Adipose tissue (tissue), 3 donors: Measurements from ENCODE around the gene PCDHGA5. TPM values are rescaled to one million over a fixed set of nuclear protein-coding genes. Genes with fewer than 3 reads are reported as not detected.
"Not testable (repeated sequence)": the region's sequence is repeated elsewhere in the genome, so short reads cannot be mapped to it uniquely, and the experiment has no call there.

Experiments
- H3K27ac ChIP-seq: one replicate; pipeline ENCODE4 v1.5.1; 2013; ENCODE audit warnings: low read depth, low read length
- WGBS, 3 donors: extraction: QIAGEN DNeasy Blood & Tissue Kit; methylation state at CpG; one replicate each; pipeline ENCODE4 v1.1.7; 2013; 5-methylcytosine and 5-hydroxymethylcytosine counted together
- polyA plus RNA-seq, 3 donors: library from polyadenylated mRNA; stranded (reverse); fragments of 200-250 nt; gene quantifications; one replicate each; pipeline ENCODE4 v1.2.3, GENCODE V29; 2013
- donor health status: healthy with polysubstance abuse.
- donor health status: Bipolar disorder and iron deficiency.
- donor health status: healthy.

Gene PCDHGA5
- polyA plus RNA-seq, 3 donors: 0.34 to 0.52 (median 0.43) TPM

DNA sequence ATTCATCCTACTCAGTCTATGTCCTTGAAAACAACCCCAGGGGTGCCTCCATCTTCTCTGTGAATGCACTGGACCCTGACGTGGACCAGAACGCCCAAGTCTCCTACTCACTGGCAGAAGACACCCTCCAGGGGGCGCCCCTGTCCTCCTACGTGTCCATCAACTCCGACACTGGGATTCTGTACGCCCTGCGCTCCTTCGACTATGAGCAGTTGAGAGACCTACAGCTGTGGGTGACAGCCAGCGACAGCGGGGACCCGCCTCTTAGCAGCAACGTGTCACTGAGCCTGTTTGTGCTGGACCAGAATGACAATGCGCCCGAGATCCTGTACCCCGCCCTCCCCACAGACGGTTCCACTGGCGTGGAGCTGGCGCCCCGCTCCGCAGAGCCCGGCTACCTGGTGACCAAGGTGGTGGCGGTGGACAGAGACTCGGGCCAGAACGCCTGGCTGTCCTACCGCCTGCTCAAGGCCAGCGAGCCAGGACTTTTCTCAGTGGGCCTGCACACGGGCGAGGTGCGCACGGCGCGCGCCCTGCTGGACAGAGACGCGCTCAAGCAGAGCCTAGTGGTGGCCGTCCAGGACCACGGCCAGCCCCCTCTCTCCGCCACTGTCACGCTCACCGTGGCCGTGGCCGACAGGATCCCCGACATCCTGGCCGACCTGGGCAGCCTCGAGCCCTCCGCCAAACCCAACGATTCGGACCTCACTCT is 11.6 kb downstream of the PCDHGA5 start:
- not testable (repeated sequence) for H3K27ac ChIP-seq
- WGBS, 3 donors: 42 to 50% (median 45%) methylated on average over 37 to 41 of the region's 48 CpGs

DNA sequence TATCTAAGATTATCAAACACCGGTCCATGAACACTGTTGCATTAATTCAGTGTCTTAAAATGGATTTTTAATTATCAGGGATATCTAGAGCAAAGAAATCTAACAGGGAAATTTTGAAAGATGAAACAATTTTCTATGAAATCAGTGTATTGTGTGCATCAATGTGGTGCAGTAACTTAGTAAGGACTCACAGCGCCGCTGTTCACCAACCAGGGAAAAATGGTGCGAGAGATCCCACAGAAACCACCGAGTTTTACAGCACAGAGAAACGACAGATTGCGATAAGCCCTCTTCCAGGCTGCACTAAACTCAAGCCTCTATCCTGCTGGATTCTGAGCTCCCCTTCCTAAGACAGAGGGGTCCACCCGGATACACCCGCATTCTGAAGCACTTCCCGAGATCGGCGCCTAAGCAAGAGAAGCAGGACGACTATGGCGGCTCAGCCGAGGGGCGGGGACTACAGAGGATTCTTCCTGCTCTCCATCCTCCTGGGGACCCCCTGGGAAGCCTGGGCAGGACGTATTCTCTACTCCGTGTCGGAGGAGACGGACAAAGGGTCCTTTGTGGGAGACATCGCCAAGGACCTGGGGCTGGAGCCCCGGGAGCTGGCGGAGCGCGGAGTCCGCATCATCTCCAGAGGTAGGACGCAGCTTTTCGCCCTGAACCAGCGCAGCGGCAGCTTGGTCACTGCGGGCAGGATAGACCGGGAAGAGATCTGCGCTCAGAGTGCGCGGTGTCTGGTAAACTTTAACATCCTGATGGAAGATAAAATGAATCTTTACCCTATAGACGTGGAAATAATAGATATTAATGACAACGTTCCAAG is 18.7 kb downstream of the PCDHGA5 start, which contains the start of gene PCDHGA7:
Gene PCDHGA7 (plus strand): TSS at position 274 of the 826 bp plus-strand sequence. CDS start 158 bp downstream, at position 432.
- 12 to 15% (median 14%) methylated on average over 37 of the region's 37 CpGs for WGBS, 3 donors
- H3K27ac ChIP-seq: no peak within 1 kb of the TSS

DNA sequence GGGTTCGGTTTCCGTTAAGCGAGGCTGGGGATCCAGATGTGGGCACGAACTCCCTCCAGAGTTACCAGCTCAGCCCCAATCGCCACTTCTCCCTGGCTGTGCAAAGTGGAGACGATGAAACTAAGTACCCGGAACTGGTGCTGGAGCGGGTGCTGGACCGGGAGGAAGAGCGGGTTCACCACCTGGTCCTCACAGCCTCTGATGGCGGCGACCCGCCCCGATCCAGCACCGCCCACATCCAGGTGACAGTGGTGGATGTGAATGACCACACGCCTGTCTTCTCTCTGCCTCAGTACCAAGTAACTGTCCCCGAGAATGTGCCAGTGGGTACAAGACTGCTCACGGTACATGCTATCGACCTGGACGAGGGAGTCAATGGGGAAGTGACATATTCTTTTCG is 19.4 kb downstream of the PCDHGA5 start:
- no peak overlapping the region for H3K27ac ChIP-seq
- 27 to 35% (median 34%) methylated on average over 21 of the region's 21 CpGs for WGBS, 3 donors

DNA sequence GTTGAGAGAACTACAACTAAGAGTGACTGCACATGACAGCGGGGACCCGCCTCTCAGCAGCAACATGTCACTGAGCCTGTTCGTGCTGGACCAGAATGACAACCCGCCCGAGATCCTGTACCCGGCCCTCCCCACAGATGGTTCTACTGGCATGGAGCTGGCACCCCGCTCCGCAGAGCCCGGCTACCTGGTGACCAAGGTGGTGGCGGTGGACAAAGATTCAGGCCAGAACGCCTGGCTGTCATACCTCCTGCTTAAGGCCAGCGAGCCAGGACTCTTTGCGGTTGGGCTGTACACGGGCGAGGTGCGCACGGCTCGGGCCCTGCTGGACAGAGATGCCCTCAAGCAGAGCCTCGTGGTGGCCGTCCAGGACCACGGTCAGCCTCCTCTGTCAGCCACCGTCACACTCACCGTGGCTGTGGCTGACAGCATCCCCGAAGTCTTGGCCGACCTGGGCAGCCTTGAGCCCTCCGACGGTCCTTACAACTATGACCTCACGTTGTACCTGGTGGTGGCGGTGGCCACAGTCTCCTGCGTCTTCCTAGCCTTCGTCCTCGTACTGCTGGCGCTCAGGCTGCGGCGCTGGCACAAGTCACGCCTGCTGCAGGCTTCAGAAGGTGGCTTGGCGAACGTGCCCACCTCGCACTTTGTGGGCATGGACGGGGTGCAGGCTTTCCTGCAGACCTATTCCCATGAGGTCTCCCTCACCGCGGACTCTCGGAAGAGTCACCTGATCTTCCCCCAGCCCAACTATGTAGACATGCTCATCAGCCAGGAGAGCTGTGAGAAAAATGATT is 20.7 kb downstream of the PCDHGA5 start:
- no peak overlapping the region for H3K27ac ChIP-seq
- WGBS, 3 donors: 43 to 48% (median 45%) methylated on average over 43 of the region's 43 CpGs

DNA sequence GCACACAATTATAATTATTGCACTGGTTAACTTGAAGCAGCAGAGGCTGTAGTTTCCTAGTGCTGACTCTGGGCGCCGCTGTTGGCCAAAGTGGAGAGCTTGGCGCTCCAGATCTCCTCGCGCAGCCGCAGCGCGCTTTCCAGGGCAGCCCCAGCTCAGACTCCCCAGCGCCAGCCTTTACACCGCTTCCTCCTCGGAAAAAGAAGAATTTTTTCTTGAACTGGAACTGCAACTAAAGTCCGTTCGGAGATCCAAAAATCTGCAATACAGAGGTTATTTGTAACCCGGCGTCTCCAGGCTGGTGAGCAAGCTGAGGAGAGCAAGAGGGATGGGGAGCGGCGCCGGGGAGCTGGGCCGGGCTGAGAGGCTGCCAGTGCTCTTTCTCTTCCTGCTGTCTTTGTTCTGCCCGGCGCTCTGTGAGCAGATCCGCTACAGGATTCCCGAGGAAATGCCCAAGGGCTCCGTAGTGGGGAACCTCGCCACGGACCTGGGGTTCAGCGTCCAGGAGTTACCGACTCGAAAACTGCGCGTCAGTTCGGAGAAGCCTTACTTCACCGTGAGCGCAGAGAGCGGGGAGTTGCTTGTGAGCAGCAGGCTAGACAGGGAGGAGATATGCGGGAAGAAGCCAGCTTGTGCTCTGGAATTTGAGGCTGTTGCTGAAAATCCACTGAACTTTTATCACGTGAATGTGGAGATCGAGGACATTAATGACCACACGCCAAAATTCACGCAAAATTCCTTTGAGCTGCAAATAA is 23.8 kb downstream of the PCDHGA5 start, which contains the start of gene PCDHGB4:
Gene PCDHGB4 (plus strand): TSS at position 142 of the 755 bp plus-strand sequence. CDS start 187 bp downstream, at position 329.
- H3K27ac ChIP-seq: not testable (repeated sequence)
- 6 to 13% (median 11%) methylated on average over 17 to 21 of the region's 40 CpGs for WGBS, 3 donors

DNA sequence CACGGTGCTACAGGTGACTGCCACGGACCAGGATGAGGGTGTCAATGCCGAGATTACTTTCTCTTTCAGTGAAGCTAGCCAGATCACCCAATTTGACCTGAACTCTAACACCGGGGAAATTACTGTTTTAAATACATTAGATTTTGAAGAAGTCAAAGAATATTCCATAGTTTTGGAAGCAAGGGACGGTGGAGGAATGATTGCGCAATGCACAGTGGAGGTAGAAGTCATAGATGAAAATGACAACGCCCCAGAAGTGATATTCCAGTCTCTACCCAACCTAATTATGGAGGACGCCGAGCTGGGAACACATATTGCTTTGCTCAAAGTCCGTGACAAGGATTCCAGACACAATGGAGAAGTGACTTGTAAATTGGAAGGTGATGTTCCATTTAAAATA is 24.7 kb downstream of the PCDHGA5 start:
- 41 to 48% (median 44%) methylated on average over 10 of the region's 10 CpGs for WGBS, 3 donors
- no peak overlapping the region for H3K27ac ChIP-seq

DNA sequence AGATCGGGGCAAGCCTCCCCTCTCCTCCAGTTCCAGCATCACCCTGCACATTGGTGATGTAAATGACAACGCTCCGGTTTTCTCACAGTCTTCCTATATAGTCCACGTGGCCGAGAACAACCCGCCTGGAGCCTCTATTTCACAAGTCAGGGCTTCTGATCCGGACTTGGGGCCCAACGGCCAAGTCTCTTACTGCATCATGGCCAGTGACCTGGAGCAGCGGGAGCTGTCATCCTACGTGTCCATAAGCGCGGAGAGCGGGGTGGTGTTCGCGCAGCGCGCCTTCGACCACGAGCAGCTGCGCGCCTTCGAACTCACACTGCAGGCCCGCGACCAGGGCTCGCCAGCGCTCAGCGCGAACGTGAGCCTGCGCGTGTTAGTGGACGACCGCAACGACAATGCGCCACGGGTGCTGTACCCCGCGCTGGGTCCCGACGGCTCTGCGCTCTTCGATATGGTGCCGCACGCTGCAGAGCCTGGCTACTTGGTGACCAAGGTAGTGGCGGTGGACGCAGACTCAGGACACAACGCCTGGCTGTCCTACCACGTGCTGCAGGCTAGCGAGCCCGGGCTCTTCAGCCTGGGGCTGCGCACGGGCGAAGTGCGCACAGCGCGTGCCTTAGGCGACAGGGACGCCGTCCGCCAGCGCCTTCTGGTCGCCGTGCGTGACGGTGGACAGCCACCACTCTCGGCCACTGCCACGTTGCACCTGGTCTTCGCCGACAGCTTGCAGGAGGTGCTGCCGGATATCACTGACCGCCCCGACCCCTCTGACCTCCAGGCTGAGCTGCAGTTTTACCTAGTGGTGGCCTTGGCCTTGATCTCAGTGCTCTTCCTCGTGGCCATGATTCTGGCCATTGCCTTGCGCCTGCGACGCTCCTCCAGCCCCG is 25.4 kb downstream of the PCDHGA5 start:
- 31 to 33% (median 32%) methylated on average over 73 to 77 of the region's 77 CpGs for WGBS, 3 donors
- no peak overlapping the region for H3K27ac ChIP-seq

DNA sequence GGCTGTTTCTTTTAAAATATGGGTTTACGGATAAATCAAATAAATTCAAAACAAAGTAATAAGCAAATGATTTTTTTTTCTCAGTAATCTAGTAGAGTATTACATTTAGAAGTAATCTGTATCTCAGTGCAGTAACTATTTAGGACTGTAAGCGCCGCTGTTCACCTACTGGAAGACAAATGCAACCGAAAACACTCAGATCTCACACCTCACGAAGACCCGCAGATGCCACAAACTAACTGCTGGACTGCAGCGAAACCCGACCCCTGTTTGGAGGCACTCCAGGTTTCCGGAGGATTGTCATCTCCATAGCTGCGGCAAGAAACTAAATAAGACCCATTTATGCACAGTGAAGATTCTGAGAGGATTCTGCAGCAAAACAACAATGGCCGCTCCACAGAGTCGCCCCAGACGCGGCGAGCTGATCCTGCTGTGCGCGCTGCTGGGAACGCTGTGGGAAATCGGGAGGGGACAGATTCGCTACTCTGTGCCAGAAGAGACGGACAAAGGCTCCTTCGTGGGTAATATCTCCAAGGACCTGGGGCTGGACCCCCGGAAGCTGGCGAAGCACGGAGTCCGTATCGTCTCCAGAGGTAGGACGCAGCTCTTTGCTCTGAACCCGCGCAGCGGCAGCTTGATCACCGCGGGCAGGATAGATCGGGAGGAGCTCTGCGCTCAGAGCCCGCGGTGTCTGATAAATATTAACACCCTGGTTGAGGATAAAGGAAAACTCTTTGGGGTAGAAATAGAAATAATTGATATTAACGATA is 28.7 kb downstream of the PCDHGA5 start, which contains the start of gene PCDHGA8:
Gene PCDHGA8 (plus strand): TSS at position 205 of the 770 bp plus-strand sequence. CDS start 181 bp downstream, at position 386.
- 22 to 29% (median 28%) methylated on average over 38 of the region's 38 CpGs for WGBS, 3 donors
- H3K27ac ChIP-seq: no peak within 1 kb of the TSS

DNA sequence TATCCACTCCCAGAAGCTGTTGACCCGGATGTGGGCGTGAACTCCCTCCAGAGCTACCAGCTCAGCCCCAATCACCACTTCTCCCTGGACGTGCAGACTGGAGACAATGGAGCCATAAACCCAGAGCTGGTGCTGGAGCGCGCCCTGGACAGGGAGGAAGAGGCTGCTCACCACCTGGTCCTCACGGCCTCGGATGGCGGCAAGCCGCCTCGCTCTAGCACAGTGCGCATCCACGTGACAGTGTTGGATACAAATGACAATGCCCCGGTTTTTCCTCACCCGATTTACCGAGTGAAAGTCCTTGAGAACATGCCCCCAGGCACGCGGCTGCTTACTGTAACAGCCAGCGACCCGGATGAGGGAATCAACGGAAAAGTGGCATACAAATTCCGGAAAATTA is 29.3 kb downstream of the PCDHGA5 start:
- H3K27ac ChIP-seq: no peak overlapping the region
- 33 to 35% (median 34%) methylated on average over 21 of the region's 21 CpGs for WGBS, 3 donors

DNA sequence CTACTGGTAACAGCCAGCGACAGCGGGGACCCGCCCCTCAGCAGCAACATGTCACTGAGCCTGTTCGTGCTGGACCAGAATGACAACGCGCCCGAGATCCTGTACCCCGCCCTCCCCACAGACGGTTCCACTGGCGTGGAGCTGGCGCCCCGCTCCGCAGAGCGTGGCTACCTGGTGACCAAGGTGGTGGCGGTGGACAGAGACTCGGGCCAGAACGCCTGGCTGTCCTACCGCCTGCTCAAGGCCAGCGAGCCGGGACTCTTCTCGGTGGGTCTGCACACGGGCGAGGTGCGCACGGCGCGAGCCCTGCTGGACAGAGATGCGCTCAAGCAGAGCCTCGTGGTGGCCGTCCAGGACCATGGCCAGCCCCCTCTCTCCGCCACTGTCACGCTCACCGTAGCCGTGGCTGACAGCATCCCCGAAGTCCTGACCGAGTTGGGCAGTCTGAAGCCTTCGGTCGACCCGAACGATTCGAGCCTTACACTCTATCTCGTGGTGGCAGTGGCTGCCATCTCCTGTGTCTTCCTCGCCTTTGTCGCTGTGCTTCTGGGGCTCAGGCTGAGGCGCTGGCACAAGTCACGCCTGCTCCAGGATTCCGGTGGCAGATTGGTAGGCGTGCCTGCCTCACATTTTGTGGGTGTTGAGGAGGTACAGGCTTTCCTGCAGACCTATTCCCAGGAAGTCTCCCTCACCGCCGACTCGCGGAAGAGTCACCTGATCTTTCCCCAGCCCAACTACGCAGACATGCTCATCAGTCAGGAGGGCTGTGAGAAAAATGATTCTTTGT is 30.6 kb downstream of the PCDHGA5 start:
- WGBS, 3 donors: 31 to 34% (median 34%) methylated on average over 37 to 41 of the region's 53 CpGs
- not testable (repeated sequence) for H3K27ac ChIP-seq

DNA sequence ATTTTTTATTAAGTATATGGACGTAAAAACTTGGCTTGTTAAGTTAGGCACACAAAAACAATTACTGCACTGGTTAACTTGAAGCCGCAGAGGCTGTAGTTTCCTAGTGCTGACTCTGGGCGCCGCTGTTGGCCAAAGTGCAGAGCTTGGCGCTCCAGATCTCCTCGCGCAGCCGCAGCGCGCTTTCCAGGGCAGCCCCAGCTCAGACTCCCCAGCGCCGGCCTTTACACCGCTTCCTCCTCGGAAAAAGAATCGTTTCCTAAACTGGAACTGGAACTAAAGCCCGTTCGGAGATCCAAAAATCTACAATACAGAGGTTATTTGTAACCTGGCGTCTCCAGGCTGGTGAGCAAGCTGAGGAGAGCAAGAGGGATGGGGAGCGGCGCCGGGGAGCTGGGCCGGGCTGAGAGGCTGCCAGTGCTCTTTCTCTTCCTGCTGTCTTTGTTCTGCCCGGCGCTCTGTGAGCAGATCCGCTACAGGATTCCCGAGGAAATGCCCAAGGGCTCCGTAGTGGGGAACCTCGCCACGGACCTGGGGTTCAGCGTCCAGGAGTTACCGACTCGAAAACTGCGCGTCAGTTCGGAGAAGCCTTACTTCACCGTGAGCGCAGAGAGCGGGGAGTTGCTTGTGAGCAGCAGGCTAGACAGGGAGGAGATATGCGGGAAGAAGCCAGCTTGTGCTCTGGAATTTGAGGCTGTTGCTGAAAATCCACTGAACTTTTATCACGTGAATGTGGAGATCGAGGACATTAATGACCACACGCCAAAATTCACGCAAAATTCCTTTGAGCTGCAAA is 34.0 kb downstream of the PCDHGA5 start, which contains the start of gene PCDHGB5:
Gene PCDHGB5 (plus strand): TSS at position 192 of the 796 bp plus-strand sequence. CDS start 181 bp downstream, at position 373.
- WGBS, 3 donors: 3 to 8% (median 5%) methylated on average over 23 to 24 of the region's 43 CpGs
- not testable (repeated sequence) for H3K27ac ChIP-seq

DNA sequence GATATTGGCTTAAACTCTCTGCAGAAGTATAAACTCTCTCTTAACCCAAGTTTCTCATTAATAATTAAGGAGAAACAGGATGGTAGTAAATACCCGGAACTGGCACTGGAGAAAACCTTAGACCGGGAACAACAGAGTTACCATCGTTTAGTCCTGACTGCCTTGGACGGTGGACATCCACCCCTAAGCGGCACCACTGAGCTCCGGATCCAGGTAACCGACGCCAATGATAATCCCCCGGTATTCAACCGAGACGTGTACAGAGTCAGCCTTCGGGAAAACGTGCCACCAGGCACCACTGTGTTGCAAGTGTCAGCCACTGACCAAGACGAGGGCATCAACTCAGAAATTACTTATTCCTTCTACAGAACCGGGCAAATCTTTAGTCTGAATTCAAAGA is 34.6 kb downstream of the PCDHGA5 start:
- H3K27ac ChIP-seq: no peak overlapping the region
- 23 to 25% (median 24%) methylated on average over 15 of the region's 15 CpGs for WGBS, 3 donors

DNA sequence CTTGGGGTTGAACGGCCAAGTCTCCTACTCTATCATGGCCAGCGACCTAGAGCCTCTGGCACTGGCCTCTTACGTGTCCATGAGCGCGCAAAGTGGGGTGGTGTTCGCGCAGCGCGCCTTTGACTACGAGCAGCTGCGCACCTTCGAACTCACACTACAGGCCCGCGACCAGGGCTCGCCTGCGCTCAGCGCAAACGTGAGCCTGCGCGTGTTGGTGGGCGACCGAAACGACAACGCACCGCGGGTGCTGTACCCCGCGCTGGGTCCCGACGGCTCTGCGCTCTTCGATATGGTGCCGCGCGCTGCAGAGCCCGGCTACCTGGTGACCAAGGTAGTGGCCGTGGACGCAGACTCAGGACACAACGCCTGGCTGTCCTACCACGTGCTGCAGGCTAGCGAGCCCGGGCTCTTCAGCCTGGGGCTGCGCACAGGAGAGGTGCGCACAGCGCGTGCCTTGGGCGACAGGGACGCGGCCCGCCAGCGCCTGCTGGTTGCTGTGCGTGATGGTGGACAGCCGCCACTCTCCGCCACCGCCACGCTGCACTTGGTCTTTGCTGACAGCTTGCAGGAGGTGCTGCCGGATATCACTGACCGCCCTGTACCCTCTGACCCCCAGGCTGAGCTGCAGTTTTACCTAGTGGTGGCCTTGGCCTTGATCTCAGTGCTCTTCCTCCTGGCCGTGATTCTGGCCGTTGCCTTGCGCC is 35.7 kb downstream of the PCDHGA5 start:
- 22 to 30% (median 27%) methylated on average over 61 of the region's 61 CpGs for WGBS, 3 donors
- H3K27ac ChIP-seq: no peak overlapping the region
